HG03520 (cell line): ENCODE data around the gene ROR2.
A peak's percentile ranks its signal among the peaks of the same experiment; 100 is the strongest.
"Not testable (repeated sequence)": the region's sequence is repeated elsewhere in the genome, so short reads cannot be mapped to it uniquely, and the experiment has no call there.

ENCODE experiments used
- ATAC-seq: cut with Tn5 transposase; IDR thresholded peaks from one replicate; pipeline ENCODE4 v1.9.1; 2021; ENCODE audit warnings: mild to moderate bottlenecking, moderate library complexity; ENCODE audit not compliant: unreplicated experiment

Gene ROR2

GRCh38 chr9:91549177-91549576 lies 400.9 kb downstream of the ROR2 start:
- no peak for ATAC-seq

- no peak for ATAC-seq
Observed at GRCh38 chr9:91547081-91547480, 402.9 kb downstream of the ROR2 start.

GRCh38 chr9:91546574-91546973 lies 403.5 kb downstream of the ROR2 start:
- ATAC-seq: no peak

- no peak for ATAC-seq
Observed at GRCh38 chr9:91541734-91542133, 408.3 kb downstream of the ROR2 start.

- ATAC-seq: not testable (repeated sequence)
Observed at GRCh38 chr9:91540506-91540905, 409.5 kb downstream of the ROR2 start.

GRCh38 chr9:91536211-91536691 lies 413.8 kb downstream of the ROR2 start:
- ATAC-seq: no peak

- ATAC-seq: no peak
Observed at GRCh38 chr9:91534374-91534773, 415.7 kb downstream of the ROR2 start.

- no peak for ATAC-seq
Observed at GRCh38 chr9:91533382-91533781, 416.6 kb downstream of the ROR2 start.

GRCh38 chr9:91532325-91532724 lies 417.7 kb downstream of the ROR2 start:
- ATAC-seq: no peak

- ATAC-seq: no peak
Observed at GRCh38 chr9:91530829-91531228, 419.2 kb downstream of the ROR2 start.

GRCh38 chr9:91522481-91522880 lies 427.5 kb downstream of the ROR2 start:
- no peak for ATAC-seq

- ATAC-seq: no peak
Observed at GRCh38 chr9:91519520-91520277, 430.3 kb downstream of the ROR2 start.

GRCh38 chr9:91518462-91518861 lies 431.6 kb downstream of the ROR2 start:
- no peak for ATAC-seq

GRCh38 chr9:91517801-91518200 lies 432.2 kb downstream of the ROR2 start:
- no peak for ATAC-seq

GRCh38 chr9:91517332-91517731 lies 432.7 kb downstream of the ROR2 start:
- ATAC-seq: not testable (repeated sequence)

GRCh38 chr9:91516777-91517176 lies 433.3 kb downstream of the ROR2 start:
- no peak for ATAC-seq

GRCh38 chr9:91516081-91516480 lies 433.9 kb downstream of the ROR2 start:
- ATAC-seq: no peak

- peak; percentile 64 for ATAC-seq
Observed at GRCh38 chr9:91515074-91515687, 434.8 kb downstream of the ROR2 start.
